AG08396 (cell line): ENCODE data around the gene ERBB3.
"Not testable (repeated sequence)": the region's sequence is repeated elsewhere in the genome, so short reads cannot be mapped to it uniquely, and the experiment has no call there.

Experiments used
- DNase-seq: peaks from one replicate; pipeline ENCODE4 v3.0.0; 2012; ENCODE audit warnings: low spot score, mixed read lengths

The ERBB3 gene

DNA sequence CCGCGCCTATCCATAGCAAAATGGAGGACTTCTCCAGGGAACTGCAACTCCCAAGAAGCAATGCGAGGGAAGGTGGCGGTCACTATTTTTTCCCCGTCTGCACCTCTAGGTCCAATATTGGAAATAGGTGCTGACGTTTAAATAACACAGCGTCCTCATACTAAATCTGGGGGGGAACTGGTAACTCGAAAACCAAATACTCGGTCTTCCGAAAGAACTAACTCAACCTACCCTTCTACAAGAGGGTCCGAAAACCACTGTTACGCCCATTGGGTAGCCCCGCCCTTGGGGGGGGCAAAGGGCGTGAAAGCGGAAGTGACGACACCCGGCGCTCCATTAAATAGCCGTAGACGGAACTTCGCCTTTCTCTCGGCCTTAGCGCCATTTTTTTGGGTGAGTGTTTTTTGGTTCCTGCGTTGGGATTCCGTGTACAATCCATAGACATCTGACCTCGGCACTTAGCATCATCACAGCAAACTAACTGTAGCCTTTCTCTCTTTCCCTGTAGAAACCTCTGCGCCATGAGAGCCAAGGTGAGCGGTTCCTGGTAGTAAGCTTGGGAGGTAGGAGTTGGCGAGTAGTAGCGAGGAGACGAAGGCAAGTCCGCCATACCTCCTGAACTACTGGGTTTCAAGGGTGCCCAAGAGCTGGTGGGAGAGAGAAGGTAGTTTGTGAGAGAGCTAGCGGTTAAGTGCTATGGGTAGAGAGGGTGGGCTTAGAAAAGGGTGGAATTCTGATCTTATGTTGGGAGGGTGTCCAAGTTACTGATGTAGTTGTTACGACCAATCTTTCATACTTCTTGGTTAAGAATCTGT, 36.5 kb downstream of the ERBB3 start, which contains the start of gene RPL41:
Gene RPL41 (plus strand): TSS at position 367 of the 815 bp plus-strand sequence.
- peak; percentile 83 for DNase-seq

DNA sequence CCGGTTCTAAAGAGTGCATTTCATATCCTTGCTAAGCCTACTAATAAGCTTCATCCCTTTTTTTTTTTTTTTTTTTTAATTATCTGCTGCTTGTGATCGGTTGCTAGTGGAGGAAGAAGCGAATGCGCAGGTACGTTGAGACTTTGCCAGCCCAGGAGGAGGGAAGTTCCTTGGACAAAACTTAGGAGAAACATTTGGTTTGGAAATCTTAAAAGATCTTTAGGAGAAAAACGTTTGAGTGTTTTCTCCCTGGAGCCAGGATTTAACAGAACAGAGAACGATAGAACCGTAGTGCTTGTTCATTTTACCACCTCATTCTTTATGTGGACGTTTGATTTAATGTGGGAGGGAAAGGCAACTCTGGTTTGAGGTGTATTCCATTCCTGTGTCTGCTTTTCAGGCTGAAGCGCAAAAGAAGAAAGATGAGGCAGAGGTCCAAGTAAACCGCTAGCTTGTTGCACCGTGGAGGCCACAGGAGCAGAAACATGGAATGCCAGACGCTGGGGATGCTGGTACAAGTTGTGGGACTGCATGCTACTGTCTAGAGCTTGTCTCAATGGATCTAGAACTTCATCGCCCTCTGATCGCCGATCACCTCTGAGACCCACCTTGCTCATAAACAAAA, 37.2 kb downstream of the ERBB3 start:
- DNase-seq, result not testable (repeated sequence)

DNA sequence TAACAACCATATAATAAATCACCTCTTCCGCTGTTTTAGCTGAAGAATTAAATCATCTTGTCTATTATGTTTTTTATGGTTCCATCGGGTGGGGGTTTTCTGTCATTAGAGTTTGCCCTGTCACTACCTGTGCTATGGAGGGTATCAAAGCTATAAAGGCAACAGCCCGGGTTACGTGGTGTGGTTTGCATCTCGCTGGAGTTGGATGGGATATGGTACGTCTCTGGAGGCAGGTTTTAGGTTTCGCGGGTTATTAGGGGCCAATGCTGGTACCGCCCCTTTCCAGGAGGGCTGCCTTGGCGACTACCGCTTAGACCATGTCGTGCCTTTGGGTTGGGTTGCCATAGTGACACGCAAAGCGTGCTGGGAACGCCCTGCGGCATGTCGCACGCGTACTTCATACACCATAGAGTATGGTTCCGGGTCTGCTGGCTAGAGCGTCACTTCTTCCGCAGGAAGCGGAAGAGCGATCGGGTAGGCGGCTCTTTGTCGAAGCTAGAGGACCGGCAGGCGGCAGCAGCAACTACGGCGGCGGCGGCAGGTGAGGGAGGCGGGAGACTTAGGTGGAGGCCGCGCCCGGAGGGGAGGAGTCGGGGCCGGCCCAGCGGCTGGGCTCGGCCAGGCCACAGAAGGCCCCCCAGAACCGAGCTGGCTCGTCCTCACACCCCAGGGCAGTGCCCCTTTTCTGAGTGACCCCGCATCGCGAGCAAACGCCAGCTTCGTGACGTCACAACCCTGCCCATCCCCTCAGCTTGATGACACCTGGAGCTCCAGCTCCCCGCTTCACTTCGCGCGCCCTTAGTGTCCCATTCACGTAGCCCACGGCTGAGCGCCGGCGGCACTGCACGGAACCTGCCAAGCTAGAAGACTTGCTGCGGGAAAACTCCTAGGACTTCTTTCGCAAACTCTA, 38.1 kb downstream of the ERBB3 start, which contains the start of gene ZC3H10:
Gene ZC3H10 (plus strand): TSS at position 489 of the 910 bp plus-strand sequence. CDS start 2,297 bp downstream, outside the sequence.
- DNase-seq, result peak; percentile 96

DNA sequence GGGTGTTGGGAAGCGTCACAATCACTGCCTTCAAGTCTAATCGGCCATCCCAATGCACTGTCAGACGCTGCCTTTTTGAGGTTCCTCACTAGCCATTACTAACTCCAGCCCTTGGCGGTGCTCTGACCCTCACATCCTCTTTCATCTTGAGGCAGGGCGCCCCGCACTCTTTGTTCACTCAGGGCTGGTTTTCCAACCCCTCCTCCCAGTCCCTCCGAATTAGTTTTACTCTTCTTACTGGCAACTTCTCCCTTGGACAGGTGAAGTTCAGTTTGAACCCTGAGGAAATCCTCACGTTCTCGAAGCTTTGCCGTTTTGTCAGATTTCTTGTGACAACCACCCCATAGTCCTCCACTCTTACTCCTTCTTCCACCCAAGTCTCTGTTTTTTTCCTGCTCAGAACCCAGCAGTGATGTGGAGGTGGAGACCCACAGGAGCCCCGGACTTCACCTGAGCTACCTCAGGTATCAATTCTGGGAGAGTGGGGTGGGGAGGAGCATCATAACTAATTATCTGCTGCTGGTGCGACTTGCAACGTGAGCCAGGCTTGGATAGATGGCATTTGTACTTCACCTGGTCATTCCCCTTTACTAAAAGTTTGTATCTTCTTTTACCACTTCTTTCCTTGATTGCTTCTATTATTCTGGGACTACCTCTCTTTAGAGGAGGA, 38.9 kb downstream of the ERBB3 start:
- no peak for DNase-seq

DNA sequence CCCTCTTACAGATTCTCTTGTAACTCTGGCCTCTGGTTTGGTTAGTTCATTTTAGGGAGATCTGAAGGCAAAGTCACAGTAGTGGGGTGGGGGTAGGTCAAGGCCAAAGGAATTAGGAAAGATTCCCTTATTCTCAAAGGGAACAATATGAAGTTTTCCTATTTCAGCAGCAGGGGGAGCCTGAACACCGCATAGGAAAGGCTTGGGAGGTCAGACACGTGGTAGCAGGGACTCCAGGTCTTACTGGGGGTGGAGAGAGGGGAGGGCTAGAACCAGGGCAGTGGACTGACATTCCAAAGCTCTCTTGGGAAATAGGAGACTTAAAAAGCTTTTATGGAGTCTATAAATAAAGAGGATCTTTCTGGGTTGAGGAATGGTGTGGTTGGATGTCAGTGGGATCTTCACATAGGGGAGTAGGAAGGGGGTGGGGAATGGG, 39.4 kb downstream of the ERBB3 start:
- DNase-seq, result peak; percentile 89

DNA sequence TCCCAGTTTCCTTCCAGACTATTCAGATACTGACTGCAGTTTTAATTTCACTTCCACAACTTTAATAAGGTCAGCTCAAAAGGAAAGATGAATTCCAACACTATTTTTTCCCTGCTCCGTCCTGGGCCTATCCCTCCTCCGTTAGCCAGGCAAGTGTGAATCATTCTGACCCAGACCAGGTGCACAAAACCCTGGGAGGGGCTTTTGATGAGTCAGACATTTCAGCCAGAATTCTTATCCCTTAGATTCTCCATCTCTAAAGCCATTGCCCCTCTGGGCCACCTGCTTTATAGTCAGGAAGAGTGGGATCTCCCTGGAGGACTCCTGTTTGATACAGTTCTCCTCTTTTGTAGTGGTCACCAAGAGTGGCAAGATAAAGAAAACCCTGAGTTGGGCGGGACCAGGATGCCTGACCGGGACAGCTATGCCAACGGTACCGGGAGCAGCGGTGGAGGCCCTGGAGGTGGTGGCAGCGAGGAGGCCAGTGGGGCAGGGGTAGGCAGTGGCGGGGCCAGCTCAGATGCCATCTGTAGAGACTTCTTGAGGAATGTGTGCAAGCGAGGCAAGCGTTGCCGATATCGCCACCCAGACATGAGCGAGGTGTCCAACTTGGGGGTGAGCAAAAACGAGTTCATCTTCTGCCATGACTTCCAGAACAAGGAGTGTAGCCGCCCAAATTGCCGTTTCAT, 40.3 kb downstream of the ERBB3 start:
- DNase-seq, result no peak

DNA sequence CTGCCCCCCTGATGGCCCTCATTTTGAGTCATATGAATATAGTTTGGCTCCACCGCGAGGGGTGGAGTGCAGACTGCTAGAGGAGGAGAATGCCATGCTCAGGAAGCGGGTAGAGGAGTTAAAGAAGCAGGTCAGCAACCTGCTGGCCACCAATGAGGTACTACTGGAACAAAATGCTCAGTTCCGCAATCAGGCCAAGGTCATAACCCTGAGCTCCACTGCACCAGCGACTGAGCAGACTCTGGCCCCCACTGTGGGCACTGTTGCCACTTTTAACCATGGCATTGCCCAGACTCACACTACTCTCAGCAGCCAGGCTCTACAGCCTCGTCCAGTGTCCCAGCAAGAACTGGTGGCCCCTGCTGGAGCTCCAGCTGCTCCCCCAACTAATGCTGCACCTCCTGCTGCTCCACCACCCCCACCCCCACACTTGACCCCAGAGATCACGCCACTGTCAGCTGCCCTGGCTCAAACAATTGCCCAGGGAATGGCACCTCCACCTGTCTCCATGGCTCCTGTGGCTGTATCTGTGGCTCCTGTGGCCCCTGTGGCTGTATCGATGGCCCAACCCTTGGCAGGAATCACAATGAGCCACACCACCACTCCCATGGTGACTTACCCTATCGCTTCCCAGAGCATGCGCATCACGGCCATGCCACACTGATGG, 41.4 kb downstream of the ERBB3 start:
- DNase-seq, result no peak

DNA sequence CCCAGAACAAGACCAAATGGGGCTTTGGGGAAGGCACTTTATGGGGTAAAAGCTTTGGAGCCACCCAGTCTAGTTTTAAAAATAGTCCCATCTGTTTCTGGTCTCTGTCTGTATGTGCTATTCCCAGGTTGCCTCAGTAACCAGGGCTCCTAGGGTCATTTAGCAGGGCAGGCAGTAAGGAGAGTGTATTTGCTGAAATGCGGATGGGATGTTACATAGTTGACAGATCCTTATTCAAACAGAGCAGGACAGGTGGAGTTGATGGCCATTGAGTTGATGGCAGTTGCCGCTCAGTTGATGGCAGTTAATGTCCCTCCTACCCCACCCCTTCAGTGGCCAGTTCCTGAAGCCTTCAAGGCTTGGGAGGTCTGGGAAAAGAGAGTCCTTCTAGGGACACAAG, 42.7 kb downstream of the ERBB3 start:
- no peak for DNase-seq

DNA sequence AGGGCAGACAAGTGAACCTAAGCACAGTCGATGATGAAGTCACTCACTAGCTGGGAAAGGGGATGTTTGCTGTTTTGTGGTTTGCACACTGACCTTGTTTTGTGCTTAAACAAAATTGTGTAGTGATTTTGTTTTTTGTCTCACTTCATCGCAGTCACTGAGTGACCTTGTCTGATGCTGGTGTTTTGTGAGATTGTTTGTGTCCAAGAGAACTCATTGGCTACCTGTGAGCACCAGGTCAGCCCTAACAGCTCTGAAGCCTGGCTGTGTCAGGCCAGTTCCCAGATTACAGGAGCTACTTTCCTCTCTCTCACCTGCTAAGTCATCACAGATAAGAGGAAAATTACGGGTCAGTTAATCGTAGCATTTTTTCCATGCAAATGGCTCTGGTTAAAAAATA, 44.2 kb downstream of the ERBB3 start:
- no peak for DNase-seq

DNA sequence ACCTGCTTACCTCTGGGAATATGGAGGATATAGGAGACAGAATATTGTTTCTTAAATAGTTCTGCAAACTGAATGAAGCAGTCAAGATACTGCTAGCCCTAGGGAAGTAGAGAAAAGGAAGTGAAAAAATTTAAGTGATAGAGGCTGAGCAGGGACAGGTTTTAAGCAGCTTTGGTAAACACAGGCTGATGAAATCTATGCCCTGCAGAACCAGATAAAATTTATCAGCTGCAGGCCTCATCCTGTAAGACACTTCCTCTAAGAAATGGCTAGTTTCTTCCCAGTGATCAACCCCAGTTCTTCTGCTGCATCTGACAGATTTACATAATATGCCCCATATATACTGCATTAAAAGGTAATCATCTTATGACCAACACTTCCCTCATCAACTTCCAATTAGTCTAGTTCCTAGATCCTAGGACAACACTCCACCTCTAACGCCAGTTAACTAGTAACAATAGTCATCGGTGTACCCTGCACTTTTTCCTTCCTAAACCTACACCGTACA, 46.8 kb downstream of the ERBB3 start:
- DNase-seq, result no peak

DNA sequence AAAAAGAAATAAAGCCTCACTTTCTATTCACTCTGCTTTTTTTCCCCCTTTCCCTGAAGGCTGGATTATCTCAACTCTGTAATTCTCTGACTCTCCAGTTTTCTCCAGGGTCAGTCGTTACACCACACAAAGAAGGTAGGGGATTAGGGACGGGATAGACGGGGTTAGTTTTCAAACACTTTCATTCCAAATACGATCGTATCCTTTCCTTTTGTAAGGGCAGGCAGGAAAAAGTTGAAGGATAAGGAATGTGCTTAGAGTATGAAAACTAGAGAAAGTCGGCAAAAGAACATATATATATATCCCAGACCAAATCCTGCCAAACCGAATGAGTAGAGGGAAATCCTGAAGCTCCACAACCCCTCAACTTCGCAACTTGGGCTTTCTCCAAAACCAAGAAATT, 47.5 kb downstream of the ERBB3 start:
- DNase-seq, result no peak

DNA sequence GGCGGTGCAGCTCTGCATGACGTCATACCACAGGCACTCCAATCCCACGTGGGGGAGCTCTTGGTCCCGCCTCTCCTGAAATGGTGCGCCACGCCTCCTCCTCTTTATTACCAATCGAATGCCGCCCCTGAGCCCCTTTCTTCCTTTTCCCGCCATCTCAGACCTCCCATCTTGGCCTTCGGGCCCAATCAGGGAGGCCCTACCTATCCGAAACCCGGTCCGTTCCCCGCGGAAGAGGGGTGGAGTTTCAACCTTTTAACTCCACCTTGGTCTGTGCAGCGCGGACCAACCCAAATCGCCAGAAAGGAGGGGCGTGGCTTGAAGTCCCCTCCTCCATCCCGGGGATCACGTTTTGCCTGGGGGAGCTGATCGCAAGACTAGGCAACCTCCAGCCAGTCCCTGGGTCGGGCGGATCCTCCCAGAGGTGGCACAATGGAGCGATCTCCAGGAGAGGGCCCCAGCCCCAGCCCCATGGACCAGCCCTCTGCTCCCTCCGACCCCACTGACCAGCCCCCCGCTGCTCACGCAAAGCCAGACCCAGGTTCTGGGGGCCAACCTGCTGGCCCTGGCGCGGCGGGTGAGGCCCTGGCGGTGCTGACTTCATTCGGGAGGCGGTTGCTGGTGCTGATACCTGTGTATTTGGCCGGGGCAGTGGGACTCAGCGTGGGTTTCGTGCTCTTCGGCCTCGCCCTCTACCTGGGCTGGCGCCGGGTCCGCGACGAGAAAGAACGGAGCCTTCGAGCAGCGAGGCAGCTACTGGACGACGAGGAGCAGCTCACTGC, 48.1 kb downstream of the ERBB3 start, which contains the start of gene ESYT1:
Gene ESYT1 (plus strand): TSS at position 380 of the 782 bp plus-strand sequence. CDS start 53 bp downstream, at position 433.
- peak; percentile 98 for DNase-seq

DNA sequence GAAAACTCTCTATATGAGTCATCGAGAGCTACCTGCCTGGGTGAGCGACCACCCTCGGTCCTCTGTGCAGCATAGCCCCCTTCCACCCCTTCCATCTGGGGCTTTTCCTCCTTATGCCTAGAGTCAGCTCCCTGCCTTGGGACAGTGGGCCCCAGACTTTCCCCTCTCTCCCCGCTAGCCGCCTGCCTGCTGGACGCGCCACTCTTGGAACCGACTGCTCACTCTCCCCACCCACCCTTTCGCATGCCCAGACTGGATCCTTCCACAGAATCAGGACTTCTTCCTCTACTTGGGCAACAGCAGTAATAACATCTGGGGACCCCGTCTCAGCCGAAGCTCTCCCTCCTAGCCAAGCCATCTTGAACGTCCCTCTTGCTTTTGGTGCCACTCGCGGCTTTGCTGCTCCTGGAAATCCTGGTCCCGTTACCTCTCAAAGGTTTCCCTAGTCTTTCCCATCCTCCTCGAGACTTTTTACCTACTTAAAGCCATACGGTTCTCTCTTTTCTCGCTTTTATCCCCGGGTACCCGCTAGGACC, 48.8 kb downstream of the ERBB3 start:
- peak; percentile 44 for DNase-seq

DNA sequence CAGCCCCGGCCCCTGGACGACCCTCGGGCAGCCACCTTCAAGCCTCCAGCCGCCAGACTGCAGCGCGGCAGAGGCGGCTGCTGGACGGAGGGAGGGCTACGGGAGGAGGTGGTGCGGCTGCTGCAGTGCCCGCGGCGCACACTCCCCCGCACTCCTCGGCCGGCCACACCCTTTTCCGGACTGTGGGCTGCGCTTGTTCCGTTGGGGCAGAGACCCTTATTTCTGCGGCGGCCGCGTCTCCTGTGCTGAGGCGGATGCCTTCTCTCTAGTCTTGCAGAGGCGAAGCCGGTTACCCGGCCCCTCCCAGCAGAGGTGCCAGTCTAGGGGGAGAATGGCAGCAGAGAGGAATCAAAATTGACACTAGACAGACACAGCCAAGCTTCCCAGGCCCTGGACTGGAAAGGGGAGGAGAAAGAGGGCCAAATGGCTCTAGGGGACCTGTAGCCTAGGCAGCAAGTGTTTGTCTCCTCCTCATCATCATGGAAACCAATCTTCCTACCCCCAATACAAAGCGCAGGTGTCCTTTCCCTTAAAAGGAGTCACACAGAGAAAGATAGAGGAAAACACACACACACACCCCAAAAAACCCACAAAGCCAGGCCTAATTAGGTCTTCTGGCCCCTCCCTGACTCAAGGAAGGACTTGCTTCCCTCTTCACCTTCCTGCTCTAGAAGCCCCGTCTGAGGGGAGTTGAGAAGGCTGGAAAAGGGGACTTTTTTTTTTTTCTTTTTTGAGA, 49.4 kb downstream of the ERBB3 start:
- DNase-seq, result peak; percentile 57

DNA sequence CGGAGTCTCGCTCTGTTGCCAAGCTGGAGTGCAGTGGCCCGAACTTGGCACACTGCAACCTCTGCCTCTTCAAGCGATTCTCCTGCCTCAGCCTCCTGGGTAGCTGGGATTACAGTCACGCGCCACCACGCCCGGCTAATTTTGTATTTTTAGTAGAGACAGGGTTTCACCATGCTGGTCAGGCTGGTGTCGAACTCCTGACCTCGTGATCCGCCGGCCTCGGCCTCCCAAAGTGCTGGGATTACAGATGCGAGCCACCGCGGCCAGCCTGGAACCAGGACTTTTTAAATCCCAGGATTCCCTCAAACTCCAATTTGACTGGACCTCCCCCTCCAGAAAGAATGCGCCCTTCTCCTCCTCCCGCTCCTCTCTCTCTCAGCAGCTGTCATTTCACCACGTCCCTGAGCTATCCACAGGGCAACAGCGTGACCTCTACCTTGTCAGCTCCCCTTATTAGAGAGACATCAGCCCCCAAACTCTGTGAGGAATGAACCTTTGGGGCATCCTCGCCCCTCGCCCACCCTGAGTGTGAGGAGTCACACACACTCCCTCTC, 50.1 kb downstream of the ERBB3 start:
- DNase-seq, result no peak

DNA sequence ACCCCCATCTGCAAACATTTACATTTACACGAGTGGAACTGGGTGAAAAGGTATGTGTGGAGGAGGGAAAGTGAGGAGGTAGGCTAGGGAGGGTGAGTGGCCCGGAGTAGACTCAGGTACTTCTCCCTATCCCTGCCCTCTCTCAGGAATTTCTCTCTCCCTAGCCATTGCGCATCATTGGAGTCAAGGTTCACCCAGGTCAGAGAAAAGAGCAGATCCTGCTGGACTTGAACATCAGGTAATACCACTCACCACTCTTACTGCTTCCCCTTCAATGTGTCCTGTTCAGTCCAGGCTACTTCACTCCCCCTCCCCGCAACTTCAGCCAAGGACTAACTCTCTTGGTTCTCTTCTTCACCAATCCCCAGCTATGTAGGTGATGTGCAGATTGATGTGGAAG, 50.9 kb downstream of the ERBB3 start:
- DNase-seq, result no peak

DNA sequence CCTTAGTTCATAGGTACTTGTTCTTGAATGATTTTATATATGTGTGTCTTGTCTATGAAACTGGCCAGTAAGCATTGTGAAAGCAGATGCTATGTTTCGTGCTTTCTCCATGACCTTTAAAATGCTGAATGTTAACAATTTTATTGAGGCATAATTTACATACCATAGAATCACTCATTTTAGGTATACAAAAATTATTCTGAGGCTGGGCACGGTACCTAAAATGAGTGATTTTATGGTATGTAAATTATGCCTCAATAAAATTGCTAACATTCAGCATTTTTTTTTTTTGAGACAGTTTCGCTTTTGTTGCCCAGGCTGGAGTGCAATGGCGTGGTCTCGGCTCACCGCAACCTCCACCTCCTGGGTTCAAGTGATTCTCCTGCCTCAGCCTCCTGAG, 54.9 kb downstream of the ERBB3 start:
- no peak for DNase-seq
